Mucosa of descending colon (tissue), 3 donors: ENCODE data around the gene FANCE. TPM values are rescaled to one million over a fixed set of nuclear protein-coding genes. Genes with fewer than 3 reads are reported as not detected.

Experiments used
- ATAC-seq: fragments of 200-7000 bp; cut with Tn5 transposase; one replicate; pipeline ENCODE4 v1.9.1; 2020; ENCODE audit warnings: mild to moderate bottlenecking, moderate library complexity
- DNase-seq, 3 donors: peaks; one replicate each; pipeline ENCODE4 v3.0.0-alpha.2; 2020
- H3K36me3 ChIP-seq: fragments of 200-600 bp; one replicate; pipeline ENCODE4 v1.8.0; 2021; ENCODE audit warnings: low read depth, mild to moderate bottlenecking
- H3K4me1 ChIP-seq: fragments of 200-600 bp; one replicate; pipeline ENCODE4 v1.8.0; 2021; ENCODE audit warnings: low read depth, mild to moderate bottlenecking
- H3K4me3 ChIP-seq: fragments of 200-600 bp; one replicate; pipeline ENCODE4 v1.8.0; 2021; ENCODE audit warnings: mild to moderate bottlenecking
- H3K9me3 ChIP-seq: fragments of 200-600 bp; one replicate; pipeline ENCODE4 v1.8.0; 2021; ENCODE audit warnings: mild to moderate bottlenecking
- intact Hi-C, 2 donors: fragments of 100-400 bp; cut with DNase I in 1 of 2; cut with micrococcal nuclease in 1 of 2; formaldehyde crosslinking; loops; one replicate each; pipeline versions ENCODE4 v1.11.0 to v1.11.1; 2022; cut with DNase I, micrococcal nuclease
- total RNA-seq, 3 donors: library from RNA; stranded (reverse); fragmentation: NEBNext Ultra II Directional in 2 of 3; extraction: Animal tissue kit (Norgen Biotek cat#: 25700) in 2 of 3; gene quantifications; one replicate each; pipeline versions ENCODE4 v1.2.1 to v1.2.4, GENCODE V29; 2021 to 2023
- TF ChIP-seq, protein P1 (sequence below): fragments of 200-600 bp; IDR thresholded peaks from one replicate; pipeline ENCODE4 v1.8.0; 2022; ENCODE audit warnings: antibody characterized with exemption, mild to moderate bottlenecking
- donor health status: DM: no; HTN: no; CAD: no; lungs with moderate emphysema.
- donor health status: DM: no; HTN: no; CAD: no.
- donor health status: DM: no; HTN: yes; CAD: no.

The FANCE gene
- total RNA-seq, 3 donors from 2014 or later: 4.1 to 5.0 (median 4.4) TPM

DNA sequence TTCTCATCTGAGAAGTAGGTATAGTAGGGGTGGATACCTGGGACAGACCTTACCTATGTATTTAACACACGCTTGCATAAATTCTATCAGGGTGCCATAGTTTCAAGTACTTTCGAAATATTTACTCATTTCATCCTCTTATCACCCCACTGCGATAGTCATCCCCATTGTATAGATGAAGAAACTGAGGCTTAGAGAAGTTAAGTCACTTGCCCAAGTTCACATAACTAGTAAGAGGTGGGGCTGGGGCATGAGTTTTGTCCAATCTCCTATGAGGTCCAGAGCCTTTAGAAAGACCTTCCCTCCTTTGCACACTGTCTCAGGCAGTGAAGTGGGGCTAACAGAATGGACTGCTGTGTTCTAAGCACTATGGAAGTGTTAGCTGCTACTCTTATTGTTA lies 54.4 kb downstream of the FANCE start:
- TF ChIP-seq, protein P1, sequence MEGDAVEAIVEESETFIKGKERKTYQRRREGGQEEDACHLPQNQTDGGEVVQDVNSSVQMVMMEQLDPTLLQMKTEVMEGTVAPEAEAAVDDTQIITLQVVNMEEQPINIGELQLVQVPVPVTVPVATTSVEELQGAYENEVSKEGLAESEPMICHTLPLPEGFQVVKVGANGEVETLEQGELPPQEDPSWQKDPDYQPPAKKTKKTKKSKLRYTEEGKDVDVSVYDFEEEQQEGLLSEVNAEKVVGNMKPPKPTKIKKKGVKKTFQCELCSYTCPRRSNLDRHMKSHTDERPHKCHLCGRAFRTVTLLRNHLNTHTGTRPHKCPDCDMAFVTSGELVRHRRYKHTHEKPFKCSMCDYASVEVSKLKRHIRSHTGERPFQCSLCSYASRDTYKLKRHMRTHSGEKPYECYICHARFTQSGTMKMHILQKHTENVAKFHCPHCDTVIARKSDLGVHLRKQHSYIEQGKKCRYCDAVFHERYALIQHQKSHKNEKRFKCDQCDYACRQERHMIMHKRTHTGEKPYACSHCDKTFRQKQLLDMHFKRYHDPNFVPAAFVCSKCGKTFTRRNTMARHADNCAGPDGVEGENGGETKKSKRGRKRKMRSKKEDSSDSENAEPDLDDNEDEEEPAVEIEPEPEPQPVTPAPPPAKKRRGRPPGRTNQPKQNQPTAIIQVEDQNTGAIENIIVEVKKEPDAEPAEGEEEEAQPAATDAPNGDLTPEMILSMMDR: no peak
- intact Hi-C loops: no loop called here
- no peaks in the 10 kb centered on the region for H3K4me1 ChIP-seq
- ATAC-seq: no peak
- H3K4me3 ChIP-seq: no peak overlapping the region
- no peaks in the 10 kb centered on the region for H3K9me3 ChIP-seq
- no peaks in the 10 kb centered on the region for H3K36me3 ChIP-seq
- DNase-seq: no peak

DNA sequence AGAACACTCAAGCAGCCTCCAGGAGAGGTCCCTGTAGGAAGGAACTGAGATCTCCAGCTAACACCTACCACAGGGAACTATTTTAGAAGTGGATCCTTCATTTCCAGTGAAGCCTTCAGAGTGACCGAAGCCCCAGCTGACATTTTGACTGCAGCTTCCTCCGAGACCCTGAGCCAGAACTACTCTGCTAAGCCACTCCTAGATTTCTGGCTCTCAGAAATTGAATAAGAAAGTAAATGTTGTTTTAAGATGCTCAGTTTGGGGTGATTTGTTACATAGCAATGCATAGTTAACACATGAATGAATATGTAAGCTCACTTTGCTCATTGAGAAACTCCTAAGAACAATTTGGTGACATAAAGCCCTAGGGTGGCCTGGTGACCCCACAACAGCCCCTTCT lies 55.1 kb downstream of the FANCE start:
- TF ChIP-seq, protein P1: no peak
- Histone ChIP-seq H3K9me3 (no peaks in the 10 kb centered on the region), H3K36me3 (no peaks in the 10 kb centered on the region), H3K4me3 (no peak overlapping the region), H3K4me1 (no peaks in the 10 kb centered on the region)
- intact Hi-C loops: no loop called here
- DNase-seq: no peak
- ATAC-seq: no peak

DNA sequence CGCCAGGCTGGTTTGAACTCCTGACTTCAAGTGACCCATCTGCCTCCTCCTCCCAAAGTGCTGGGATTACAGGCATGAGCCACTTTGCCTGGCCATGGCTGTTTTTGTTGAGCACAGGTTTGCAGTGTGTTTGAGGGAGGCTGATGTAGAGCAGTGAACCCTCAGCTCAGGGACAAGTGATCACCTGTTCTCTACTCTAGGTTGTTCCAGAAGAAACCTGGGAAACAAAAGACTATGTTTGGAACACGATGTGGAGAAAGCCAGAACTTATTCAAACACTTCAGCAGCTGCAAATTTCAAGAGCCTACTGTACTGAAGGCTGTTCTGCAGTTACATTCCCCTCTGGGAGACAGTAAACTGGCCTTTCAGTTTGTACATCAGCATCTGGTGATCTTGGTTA lies 55.9 kb downstream of the FANCE start:
- no peak for DNase-seq
- TF ChIP-seq, protein P1: no peak
- Histone ChIP-seq H3K4me3 (no peak overlapping the region), H3K36me3 (no peaks in the 10 kb centered on the region), H3K4me1 (no peaks in the 10 kb centered on the region), H3K9me3 (no peaks in the 10 kb centered on the region)
- ATAC-seq: no peak
- intact Hi-C loops: no loop called here

DNA sequence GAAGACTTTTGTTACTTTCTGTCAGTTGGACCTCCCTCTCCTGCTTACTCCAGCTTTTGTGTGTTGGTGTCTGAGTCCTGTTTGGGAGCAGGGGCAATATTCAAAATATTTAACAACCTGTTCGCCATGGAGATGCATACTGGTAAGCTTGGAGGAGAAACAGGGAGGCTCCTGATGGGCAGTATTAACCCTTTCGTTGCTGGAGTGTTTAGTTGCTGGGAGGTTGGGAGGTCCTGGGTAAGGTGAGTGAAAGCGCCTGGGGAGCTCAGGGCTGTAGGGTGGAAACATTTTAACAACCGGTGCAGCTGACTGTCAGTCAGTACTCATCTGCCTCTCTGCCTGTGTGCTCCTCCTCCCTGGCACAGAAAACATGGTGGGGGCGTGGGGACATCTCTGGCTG lies 56.4 kb downstream of the FANCE start:
- TF ChIP-seq, protein P1: no peak

DNA sequence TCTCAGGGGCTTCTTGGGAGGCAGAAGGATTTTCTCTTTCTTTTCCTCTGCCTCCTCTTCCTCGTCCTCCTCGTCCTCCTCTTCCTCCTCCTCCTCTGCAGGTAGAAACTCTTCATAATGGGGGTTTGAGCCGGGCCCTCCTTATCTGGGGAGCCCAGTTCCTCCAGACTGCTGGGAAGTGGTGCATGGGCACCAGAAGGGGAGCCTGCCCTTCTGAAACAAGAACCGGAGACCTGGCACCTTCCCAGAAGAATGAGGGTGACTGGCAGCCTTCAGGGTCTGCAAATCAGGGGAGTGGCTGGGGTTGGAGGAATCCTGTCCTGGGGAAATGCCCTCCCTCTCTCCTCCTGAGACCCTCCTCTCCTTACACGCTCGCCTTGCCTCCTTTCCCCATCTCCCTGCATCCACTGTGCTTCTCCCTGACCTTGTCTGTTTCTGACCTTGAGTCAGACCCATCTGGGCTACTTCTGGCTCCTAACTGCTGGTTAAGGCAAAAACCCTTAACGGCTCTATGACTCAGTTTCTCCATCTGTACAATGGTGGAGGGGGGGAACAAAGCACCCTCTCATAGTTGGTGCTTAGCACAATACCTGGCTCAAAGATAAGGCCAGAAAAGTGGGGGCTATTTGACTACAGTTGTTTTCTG lies 58.9 kb downstream of the FANCE start:
- H3K9me3 ChIP-seq: no peaks in the 10 kb centered on the region
- intact Hi-C loops: no loop called here
- DNase-seq (no peak), ATAC-seq (no peak)
- H3K36me3 ChIP-seq: no peaks in the 10 kb centered on the region
- H3K4me3 ChIP-seq: no peak overlapping the region
- TF ChIP-seq, protein P1: no peak
- no peaks in the 10 kb centered on the region for H3K4me1 ChIP-seq

More for the DNA sequence above, 56.4 kb downstream of the FANCE start:
- DNase-seq: no peak
- Histone ChIP-seq H3K4me1 (no peaks in the 10 kb centered on the region), H3K4me3 (no peak overlapping the region), H3K36me3 (no peaks in the 10 kb centered on the region), H3K9me3 (no peaks in the 10 kb centered on the region)
- intact Hi-C loops: no loop called here
- ATAC-seq: no peak

DNA sequence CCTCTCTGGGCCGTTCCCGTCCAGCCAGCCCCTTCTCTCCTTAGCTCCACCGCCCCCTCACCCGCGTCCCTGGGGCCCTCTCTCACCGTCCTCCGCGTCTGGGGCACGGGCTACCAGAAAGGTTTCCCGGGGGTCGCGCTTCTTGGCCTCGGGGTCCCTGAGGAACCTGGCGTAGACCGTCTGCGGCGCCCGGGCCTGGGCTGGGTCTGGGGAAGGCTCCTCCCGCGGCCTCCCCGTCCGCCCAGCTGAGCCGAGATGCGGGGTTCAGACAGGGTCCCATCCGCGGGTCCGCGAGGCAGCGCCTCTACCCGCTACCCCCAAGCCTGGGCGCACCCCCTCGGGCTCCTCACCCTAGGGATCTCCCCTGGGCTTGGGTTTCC lies 59.4 kb downstream of the FANCE start:
- TF ChIP-seq, protein P1: no peak
- DNase-seq: no peak
- Histone ChIP-seq H3K4me3 (no peak overlapping the region), H3K4me1 (no peaks in the 10 kb centered on the region), H3K36me3 (no peaks in the 10 kb centered on the region), H3K9me3 (no peaks in the 10 kb centered on the region)
- ATAC-seq: no peak
- intact Hi-C loops: no loop called here
